Measurements from ENCODE around the gene CACNA1A.

The CACNA1A gene

GRCh38 chr19:13314761-13315160 lies 191.5 kb downstream of the CACNA1A start:
- peak; percentile 25 for DNase-seq (ENCODE audit: low spot score)

DNA sequence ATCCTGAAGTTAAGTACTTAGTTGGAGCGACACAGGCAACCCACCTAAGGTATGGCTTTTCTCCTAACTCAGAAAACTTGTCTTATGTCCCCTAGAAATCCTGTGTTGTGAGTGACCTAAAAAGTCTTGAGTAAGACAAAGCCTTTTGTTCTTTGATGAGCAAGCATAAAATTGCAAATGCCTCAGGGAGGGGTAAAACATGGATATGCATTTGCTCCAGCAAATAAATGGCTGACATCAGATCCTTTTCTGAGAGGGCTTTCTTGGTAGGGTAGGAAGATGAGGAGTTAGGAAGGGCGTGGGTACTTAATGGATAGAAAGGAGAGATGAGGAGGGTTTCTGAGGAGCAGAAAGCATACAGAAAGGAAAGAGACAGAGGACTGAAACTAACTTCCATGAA lies 192.4 kb downstream of the CACNA1A start:
- no peak for DNase-seq (ENCODE audit: low spot score)

- no peak for DNase-seq (ENCODE audit: low spot score)
Observed at GRCh38 chr19:13309864-13310263, 196.4 kb downstream of the CACNA1A start.

DNA sequence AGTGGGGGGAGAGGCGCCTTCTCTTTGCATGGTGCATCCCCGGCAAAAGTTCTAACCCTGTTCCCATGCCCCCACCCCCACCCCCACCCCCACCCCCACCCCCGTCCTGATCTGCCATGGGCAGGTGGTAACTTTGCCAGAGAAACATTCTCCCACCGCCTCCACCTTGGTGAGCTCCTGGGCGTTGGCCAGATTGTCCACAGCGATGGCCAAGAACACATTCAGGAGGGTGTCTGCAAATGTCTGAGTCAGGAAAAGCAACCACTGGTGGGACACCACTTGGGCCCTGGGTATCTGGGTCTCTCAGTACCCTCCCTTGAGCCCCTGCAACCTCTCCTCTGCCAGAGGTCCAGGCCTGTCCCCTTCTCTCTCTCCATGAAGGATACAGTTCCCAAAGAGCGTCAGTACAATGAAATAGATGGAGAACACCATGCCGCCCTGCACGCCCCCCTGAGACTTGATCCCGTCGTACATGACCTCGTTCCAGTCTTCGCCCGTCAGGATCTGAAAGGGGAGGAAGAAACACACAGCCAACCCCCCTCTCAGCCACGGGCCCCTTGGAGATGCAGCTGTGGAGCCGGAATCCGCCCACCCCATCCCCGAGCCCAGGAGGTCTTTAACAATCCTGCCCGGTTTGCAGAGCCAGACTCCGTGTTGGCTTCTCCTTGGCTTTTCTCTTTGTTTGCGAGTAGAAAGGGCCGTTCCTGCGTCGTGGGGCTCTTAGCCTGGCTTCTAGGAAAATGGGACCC lies 202.7 kb downstream of the CACNA1A start:
- DNase-seq (ENCODE audit: low spot score), result no peak

DNA sequence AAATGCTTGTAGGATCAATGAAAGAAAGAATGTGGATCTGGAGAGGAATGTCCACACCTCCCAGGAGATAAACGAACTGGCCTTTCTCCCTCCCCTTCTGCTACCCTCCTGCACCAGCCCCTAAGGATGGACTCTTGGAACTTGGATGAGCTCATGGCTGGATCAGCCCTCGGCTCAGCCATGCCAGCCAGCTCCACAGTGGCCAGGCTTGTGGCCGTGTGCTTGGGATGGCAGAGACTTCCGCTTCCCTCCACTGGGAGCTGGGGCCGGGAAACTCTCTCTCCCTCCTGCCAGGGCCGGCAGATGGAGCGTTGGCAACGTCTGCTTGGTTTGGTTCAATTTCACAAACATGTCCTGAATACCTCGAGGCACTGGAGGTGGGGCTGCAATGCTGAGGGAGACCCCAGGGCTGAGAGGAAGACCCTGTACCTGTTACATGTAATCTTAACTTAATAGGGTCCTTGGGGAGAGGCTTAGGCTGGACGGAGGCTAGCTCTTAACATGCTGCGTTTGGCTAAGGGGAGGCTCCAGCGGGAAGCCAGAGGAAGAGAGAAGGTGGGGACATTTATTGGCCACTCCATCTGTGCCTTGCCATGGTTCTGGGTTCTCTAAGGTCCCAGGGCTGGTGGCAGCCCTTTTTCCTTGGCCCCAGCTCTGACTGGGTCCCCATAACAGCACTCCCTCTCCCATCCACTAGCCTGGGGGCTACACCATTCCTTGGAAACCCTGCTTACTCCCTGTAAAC lies 203.6 kb downstream of the CACNA1A start:
- peak; percentile 41 for DNase-seq (ENCODE audit: low spot score)

DNA sequence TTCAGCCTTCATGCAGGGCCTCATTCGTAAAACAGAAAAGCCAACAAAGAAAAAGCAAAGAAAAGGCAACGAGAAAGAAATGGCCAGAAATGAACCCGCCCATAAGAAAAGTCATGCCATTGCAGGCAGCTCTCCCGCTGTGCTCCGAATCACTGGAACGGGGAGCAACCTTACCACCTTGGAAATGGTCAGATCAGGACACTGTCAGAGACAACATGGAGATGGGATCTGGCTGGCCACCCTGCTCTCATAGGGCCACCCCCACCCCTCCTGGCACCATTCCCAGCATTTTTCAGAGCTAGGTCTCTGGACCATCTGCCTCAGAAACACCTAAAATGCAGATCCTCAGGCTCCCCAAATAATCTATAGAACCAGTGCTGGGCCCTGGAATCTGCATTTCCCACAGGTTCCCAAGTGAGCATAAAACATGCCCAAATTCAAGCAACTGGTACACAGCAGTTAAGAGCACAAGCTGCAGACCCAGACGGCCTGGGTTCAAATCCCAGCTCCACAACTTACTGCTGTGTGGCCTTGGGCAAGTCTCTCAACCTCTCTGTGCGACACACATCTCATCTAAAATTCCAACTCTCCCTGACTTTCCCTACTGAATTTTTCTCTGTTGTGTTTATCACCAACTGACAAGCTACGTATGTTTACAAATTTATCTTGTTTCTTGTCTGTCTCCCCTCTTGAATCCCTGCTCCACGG lies 204.5 kb downstream of the CACNA1A start:
- DNase-seq (ENCODE audit: low spot score), result no peak

DNA sequence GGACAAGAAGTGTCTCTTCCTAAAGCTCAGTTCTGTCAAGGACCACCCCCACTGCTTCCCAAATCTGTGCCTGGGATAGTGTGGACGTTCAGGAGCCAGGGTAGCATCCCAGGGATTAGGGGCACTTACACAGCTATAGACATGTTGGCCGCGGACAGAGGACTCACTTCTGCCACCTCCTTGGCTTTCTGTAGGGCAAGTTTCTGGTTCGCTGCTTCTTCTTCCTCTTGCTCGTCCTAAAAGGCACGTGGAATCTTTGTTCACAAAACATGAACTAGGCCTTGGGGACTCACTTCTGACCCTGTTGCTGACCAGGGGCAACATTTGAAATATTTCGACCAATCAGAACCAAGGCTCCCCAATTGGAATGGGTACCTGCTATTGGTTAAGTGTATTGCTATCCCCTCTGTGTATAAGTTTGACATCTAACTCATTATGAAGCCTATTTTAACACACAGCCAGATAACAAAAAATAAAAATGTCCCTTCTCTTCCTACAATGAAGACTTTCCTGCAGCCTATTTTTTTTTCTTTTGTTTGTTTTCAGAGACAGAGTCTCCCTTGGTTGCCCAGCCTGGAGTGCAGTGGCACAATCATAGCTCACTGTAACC lies 205.8 kb downstream of the CACNA1A start:
- peak; percentile 35 for DNase-seq (ENCODE audit: low spot score)

DNA sequence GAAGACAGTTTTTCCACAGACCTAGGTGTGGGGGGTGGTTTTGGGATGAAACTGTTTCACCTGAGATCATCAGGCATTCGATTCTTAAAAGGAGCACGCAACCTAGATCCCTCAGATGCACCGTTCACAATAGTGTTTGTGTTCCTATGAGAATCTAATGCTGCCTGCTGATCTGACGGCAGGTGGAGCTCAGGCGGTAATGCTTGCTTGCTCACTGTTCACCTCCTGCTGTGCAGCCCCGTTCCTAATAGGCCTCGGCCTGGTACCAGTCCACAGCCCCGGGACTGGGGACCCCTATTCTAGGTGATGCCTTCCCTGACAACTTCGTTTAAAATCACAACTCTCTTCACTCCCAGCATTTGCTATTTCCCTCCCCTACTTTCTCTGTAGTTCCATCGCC lies 206.4 kb downstream of the CACNA1A start:
- peak; percentile 17 for DNase-seq (ENCODE audit: low spot score)

GRCh38 chr19:13298565-13299481 lies 207.5 kb downstream of the CACNA1A start:
- peak; percentile 54 for DNase-seq (ENCODE audit: low spot score)

DNA sequence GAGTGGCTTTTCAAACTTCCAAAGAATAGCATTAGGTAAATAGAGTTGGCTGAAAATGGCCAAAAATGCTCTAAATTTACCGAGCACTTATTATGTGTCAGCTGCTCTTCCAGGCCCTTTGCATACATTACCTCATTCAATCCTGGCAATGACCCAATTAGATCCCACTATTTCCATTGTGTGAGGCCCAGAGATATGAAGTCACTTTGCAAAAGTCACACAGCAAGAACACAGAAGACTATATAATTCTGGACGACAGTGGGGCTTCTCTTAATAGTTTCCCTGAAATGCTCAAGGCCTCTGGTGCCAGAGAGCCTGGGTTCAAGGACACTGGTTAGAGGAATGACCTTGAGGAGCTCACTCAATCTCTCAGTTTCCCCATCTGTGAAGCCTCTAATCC lies 209.3 kb downstream of the CACNA1A start:
- DNase-seq (ENCODE audit: low spot score), result no peak

- no peak for DNase-seq (ENCODE audit: low spot score)
Observed at GRCh38 chr19:13294812-13295567, 211.3 kb downstream of the CACNA1A start.

- DNase-seq (ENCODE audit: low spot score), result no peak
Observed at GRCh38 chr19:13291913-13292312, 214.4 kb downstream of the CACNA1A start.

- peak; percentile 8 for DNase-seq (ENCODE audit: low spot score)
Observed at GRCh38 chr19:13290741-13291140, 215.5 kb downstream of the CACNA1A start.

- no peak for DNase-seq (ENCODE audit: low spot score)
Observed at GRCh38 chr19:13289295-13289694, 217.0 kb downstream of the CACNA1A start.

DNA sequence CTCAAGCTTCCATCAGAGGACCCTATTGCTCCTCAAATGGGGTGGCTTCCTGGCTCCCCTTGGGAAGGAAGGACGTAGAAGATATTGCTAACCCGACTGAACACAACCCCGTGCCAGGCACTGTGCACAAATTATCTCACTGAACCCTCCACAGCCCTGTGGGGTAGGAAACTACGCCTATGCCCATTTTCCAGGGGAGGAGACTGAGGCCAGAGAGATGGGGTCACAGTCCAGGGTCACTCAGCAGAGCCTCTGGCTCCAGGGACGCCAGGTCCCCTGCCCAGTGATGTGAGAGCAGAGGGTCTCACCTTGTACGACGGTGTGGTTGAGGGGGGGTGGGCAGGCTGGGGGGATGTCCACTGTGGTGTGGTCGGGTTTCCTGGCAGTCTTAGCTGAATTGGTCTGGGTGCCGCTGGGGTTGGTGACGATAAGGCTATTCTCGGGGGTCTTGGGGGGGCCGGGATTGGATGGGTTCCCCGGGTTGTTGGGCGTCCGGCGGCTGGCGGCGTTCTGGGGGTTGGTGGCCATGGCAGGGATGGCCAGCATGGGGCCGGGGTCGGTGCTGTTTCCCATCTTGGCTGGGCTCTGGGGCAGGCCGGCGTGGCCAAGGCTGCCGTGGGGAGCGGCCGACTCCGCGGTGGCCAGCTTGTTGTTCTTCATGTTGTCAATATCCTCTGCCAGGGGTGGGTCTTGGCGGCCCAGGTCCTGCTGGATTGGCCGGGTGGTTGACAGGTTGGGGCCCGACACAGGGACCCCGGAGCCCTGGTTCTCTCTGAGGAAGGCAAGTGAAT lies 219.9 kb downstream of the CACNA1A start:
- no peak for DNase-seq (ENCODE audit: low spot score)

DNA sequence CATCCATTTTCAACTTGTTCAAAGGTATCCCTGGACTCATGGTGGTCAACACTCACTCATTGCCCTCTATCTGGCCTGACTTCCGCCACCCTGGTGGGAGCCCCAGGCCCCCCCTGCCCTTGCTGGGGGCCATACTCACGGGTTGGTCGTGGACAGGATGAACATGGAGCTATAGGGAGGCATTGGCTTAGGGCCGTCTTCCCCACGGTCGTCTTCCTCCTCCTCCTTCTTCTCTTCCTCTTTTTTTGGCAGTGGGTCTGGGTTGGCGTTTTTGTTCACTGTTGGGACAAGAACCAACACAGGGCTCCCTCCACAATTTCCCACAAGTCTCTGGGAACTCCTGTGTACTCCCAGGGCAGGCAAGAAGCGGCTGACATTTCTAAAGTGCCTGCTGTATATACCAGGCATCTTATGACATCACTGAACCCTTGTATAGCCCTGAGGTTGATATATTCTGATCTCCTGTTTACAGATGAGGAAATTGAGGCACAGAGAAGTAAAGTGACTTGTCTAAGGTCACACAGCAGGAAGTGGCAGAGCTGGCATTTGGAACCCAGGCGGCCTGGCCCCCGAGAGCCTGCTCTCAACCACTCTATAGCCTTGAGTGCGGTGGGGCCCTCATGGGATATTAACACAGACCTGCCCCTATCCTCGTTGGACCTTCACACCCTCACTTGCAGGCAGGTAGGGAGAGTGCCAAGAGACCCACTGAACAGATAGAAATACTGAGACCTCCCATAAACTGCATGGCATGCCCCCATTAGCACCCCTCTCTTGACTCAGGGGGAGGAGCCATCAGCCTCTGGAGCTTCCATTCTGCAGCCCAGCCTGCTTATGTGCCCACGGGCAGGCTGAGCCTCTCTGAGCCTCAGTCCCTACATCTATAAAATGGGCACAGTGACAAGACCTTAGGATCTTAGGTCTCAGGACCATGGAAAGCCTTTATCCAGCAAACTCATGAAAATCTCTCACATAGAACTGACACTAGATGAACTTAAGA lies 221.1 kb downstream of the CACNA1A start:
- DNase-seq (ENCODE audit: low spot score), result peak; percentile 9

DNA sequence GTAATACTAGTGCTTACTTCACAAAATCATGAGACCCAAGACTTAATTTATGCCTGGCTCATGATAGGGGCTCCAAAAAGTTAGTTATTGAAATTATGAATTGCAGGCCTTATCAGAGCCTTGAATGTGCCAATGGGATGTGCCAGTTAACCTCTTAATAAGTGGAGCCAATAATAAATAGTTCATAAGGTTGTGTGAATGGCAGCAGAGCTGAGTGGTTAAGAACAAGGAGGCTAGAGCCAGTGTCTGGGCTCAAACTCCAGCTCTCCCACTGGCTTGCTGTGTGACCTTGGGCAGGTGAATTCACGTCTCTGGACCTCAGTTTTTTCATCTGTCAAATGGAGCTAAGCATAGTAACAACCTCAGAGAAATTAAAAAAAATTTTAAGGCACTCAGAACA lies 222.4 kb downstream of the CACNA1A start:
- no peak for DNase-seq (ENCODE audit: low spot score)

DNA sequence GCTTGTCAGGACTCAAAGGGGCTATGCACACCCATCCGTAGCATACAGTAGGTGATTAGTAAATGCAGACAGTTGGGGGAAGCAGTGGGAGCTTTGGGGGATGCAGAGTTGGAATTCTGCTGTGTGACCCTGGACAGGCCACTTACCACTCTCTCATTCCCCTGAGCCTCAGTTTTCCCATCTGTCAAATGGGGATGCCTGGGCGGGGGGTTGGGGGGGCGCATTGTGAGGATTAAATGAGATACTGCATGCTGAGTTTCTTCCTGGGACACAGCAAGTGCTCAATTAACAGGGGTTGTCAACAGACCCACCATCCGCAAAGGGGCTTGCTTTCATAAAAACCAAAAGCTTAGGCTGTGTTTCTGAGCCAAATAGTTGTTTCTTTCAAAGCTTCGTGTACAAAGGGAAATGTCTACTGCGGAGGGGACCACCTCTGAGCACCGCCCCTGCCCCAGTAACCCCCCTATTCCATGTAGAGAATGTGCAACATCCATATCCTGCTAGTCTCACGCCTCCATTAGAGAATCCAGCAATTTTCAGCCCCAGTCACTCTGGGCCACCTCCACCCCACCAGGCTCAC lies 223.7 kb downstream of the CACNA1A start:
- no peak for DNase-seq (ENCODE audit: low spot score)

Measured in Ammon's horn (tissue), 1 donor.